SKM-1 treated with dmso at 0.1 percent for 144 hours (cell line): Measurements from ENCODE around the gene TBX5.

ENCODE experiments used
- DNase-seq: peaks from one replicate; lab custom pipeline; 2025; ENCODE audit not compliant: unreplicated experiment; lab: John Stamatoyannopoulos, UW

TBX5 gene

DNA sequence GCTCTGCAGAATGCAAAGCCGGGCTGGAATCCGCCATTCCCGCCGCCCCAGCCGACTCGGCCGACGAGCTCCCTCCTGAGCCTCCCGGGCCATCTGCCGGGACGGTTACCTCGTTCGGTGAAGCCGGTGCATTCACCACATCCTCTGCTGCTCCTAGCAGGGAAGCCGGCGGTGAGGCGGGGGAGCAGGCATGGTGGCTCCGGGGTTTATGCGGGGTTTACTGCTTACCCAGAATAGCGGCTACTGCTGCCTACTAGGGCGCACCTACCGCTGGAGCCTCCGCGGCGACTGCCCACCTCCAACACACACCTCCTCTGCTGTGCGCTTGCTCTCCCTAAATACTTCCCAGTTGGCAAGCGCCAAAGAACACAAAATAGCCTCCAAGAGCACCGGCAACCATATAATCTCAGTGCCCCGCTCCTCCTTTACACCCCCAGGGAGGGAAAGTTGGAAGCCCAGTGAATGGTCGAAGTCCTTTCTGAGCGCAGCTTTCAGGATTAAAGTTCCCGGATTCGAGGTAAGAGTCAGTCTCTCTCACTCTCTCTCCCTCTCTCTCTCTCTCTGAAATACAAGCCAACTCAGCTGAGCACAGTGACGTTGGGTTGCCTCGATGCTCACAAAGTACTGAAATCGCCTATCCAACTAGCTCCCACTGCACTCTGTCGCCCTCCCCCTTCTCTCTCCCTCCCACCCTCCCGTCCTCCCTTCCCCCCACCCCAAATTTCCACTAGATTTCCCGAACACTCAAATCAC lies at the start of gene TBX5:
TSS of gene TBX5 (minus strand) at position 626 of the 753 bp plus-strand sequence. CDS start 2,246 bp downstream, outside the sequence.
- DNase-seq, result peak; percentile 0

DNA sequence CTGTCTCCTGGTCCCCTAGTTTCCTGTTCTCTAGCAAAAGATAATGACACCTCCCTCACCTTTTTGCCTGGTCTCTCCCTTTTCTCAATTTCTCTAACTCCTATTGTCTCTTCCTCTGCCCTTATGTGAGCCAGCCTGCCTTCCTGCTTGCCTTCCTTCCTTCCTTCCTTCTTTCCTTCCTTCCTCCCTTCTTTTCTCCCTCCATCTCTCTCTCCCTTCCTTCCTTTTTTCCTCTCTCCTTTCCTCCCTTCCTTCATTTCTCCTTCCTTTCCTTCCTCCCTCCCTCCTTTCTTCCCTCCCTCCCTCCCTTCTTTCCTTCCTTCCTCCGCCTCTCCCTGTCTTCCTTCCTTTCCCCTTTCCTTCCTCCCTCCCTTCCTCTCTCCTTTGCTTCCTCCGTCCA lies 45.7 kb upstream of the TBX5 start:
- no peak for DNase-seq

DNA sequence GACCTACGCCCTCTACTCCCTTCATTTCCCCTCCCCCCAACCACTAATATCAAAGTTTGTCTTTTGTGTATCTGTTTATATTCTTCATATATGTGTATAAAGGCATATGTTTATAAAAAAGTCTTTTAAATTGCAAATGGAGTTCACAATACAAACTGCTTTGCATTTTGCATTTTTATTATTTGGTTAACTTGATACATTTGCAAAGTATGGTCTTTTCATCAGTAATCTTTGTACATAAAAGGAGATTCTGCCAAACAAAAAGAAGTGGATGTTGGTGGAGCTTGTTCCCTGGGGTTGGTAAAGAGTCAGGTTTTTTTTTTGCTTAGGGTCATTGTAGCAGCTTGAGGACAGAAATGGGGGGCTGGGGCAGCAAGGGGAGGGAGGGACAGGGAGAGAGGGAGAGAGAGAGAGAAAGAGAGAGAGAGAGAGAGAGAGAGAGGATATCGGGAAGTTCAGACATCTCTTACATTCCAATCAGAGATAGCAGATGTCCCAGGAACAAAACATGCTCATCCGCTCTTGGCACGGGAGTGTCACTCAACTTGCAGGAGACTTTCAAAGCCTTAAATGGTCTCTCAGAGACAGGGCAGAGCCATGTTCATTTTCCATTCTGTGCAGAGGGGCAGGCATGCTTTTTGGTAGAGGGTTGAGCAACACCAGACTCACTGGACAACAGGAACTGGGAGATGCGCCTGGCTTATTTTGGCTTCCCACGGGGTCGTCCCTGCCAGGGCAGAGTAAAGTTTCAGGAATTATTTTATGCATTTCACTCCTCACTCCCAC lies 44.8 kb upstream of the TBX5 start:
- DNase-seq, result no peak

DNA sequence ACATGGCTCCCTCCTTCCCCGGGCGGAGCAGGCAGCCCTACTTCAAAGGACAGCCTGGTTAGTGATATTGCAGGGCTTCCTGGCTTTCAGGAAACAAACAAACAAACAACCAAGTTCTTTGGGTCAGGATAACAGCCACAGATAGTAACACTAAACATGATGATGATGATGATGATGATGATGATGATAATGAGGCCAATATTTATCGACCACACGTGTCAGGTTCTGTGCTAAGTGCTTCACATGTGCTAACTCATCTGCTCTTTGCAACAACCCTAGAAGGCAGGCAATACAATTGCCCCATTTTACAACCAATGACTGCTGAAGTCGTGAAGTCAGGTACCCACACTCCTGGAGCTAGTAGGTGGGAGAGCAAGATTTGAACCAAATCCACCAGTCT lies 44.1 kb upstream of the TBX5 start:
- DNase-seq, result no peak

DNA sequence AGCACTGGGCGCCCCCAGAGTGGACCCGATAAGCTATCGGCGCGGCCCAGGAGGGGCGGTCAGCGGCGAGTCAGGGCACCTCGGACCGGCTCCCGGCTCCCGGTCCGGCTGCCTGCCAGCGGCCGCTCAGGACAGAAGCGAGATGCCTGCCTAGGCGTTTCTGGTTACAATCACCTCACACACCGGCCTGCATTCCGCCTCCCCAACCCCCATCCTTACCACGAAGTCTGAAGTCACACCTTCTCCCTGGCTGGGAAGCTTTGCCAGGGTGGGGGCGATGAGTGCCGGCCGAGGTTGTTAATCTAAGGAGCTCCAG lies 42.6 kb upstream of the TBX5 start:
- DNase-seq, result no peak

DNA sequence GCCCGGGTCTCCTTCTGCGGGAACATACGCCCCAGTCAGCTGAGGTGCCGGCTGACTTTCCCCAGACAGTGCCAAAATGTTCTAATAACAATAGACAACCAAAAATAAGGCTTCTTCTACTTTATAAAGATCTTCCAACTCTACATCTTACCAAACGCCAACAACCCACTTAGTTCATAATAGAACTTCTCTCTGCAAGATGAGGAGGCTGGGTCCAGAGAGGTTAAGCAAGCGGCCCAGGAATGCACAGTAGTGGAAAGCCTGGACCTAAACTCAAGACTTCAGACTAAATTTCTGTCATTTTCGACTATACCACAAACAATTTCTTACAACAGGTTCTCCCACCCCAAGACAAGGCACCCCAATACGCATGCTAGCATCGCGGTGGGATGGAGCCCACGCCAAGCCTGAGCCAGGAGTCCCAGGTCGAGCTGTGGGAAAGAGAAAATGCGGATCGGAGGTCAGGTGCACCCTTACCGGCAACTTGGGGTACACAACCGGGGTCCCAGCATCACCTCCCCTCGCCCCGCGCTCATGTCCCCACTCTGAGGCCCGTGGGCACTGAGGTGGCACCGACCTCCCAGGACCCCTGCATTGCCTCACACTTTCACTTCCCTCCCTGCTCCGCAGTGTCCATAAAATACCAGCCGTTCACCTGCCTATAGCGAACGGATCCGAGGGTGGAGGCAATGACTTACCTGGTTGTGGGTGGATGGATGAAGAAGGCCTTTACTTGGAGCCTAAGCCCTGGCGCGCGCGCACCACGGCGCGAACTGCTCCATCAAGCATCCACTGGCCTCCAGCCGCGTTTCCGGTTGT lies 42.1 kb upstream of the TBX5 start:
- DNase-seq, result no peak

DNA sequence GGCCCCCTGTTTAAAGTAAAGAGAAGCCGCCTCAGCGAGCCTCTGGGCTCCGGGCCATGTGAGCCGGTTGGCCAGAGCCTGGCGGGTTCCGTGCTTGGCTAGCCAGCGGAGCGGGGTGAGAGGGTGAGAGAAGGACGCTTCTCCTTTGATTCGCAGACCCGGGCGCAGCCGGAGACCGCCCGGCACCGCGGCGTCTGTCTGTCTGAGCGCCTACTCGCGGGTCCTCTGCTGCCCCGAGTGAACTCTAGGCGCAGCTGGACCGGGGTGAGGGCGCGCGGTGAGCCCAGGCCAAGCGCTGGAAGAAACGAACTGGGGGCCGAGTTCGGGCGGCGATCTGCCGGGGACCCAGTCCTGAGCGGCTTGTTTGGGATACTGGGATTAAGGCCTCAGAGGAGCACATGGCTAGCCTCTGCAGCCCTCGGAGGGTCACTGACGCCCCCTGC lies 41.4 kb upstream of the TBX5 start:
- no peak for DNase-seq

DNA sequence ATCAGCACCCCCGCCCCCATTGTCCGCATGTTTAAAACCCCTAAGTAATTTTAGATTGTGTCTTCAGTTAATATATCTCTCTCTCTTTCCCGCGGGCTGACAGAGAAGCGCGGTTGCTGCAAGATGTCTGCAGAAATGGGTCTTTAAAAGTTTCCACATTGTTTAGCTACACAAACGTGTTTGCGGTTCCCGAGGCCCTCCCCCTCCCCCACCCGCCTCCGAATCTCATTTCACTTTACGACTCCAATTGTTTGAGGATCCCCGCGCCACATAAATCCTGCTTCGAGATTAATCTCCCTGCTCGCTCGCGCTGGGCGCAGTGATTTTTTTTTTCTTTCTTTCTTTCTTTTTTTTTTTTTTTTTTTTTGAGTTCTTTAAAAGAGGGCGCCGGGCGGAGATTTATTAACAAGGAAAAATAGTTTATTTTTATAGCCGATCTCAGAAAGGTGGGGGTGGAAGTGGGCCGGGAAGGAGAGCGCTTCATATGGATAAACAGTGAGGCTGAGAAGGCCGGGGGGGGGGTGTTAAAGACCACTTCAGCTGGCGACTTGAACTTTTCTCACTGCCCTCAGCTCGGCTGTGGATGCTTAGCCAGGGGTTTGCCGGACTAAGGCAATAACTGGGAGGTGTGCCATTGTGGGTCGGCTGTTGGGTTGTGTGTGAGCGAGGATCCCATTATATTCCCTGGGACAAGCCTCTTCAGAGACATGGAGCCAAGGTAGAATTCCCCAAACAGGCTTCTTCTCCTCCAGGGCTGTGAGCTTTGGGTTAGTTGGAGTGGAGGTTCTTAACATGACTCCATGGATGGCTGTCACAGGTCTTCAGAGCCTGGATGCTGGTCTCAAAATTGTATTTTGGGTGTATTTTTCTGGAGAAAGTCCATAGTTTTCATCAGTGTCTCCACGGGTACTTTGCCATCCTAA lies 39.7 kb upstream of the TBX5 start:
- no peak for DNase-seq

DNA sequence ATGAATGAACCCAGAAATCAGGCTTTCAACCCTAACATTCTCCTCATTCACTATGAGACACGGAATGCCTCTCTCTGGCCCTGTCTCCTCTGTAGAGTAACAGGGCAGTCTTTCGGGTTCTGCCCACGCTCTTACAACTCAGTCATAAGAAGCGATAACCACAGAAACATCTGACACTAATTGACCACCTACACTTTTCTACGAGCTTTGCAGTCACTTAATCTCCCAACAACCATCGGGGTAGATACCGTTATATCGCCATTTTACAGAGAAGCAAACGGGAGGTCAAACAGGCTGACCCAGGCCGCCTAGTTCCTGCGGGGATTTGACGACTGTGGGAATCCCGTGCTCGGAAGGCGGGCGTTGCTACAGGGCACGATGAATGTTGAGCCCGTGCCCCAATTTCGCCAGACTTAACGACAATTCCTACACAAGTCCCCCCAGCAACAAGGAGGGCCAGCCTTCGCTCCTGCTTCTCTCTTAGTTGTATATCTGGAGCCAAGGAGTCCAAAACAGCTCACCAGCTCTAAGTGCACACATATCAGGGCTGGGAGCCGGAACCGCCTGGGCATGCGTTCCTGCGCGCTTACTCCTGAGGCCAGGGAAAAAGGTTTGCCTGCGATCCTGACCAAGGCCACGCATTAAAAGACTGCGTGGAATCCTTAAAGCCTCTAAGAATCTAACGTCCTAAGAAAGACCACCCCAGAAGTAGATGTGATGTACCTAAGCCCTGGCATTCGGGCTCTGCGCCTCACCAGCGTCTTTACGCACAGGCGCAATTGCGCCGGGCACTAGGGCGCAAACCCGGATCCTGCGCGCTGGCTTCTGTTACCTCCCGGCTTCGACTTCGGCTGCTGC lies 38.7 kb upstream of the TBX5 start:
- no peak for DNase-seq

DNA sequence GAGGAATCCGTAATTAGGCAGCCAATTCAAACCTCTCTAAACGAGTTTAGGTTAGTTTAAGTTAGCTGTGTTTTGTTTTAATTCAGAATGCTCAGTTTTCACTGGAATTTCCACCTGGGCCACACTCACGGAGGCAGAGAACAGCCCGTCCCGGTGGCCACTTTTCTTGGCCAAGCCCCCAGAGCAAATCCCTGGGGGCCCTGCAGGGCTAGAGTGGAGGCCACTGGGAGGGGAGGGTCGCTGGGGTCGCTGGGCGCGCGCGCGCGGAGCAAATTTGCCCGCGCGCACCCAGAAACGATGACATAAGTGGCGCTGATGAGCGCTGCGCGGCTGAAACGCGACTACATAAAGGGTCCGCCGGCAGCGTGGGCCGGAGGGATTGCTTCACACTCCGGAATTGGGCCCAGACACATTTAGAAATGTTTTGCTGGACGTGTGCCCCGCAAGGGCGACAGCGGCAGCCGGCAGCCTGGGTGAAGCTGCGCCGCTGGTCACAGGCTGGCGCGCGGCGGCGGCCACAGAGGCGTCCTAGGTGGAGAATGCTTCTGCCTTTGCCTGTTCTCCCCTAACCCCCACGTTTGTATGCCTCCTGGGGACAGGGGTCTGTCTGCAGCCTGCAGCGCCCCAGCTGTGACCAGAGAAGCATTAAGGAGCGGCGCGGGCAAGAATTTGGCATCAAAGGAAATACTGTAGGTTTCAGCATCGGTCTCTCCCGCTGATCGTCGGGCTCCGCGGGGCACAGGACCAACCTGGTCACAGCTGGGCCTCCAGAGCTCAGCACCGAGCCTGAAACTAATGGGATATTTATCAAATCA lies 37.9 kb upstream of the TBX5 start:
- DNase-seq, result no peak

DNA sequence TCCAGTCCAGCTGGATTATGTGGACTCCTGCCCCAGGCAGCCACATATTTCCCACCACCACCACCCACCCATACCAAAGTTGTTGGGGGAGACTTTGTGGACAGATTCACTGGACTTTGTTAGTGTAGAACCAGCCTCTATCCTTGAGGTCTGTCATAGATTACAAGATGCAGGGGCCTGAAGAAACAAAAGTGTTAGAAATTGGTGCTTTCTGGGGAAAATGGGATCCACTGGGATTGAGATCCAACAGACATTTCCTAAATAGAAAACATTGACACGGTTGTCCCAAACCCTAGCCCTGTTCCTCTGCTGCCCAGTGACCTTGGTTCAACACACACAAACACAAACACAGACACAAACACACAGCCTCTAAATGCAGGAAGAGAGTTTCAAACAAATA lies 36.6 kb upstream of the TBX5 start:
- DNase-seq, result no peak

DNA sequence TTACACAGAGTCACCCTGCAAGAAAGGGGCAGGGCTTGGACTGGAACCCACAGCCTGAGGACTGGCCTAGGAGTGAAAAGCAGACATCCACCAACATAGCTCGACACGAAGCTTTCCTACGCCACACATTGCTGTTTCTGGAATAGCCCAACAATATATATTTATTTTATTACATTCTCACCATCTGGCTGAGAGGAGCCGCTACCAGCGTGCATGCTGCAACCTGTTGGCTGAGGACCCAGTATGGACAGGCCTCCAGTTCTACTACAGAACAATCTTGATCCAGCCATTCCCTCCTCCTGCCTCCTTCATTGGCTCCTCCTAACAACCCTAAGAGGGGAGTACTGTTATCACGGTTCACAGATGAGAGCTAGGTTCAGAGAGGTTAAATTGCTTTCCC lies 35.6 kb upstream of the TBX5 start:
- no peak for DNase-seq

DNA sequence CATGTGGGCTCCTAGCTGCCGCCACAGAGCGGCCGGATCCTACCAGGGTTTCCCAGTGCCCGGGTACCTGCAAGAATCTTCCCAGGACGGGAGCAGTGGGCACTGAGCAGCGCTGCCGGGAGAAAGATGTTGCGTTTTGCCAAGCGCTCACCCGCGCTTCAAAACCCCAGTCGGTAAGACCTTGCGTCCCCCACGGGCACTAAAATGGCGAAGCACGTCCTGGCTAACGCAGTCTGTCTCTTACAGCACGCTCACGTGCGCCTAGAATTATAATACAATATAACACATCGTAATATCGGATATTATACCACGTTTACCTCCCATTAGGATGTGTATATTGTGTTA lies 35.1 kb upstream of the TBX5 start:
- DNase-seq, result no peak

DNA sequence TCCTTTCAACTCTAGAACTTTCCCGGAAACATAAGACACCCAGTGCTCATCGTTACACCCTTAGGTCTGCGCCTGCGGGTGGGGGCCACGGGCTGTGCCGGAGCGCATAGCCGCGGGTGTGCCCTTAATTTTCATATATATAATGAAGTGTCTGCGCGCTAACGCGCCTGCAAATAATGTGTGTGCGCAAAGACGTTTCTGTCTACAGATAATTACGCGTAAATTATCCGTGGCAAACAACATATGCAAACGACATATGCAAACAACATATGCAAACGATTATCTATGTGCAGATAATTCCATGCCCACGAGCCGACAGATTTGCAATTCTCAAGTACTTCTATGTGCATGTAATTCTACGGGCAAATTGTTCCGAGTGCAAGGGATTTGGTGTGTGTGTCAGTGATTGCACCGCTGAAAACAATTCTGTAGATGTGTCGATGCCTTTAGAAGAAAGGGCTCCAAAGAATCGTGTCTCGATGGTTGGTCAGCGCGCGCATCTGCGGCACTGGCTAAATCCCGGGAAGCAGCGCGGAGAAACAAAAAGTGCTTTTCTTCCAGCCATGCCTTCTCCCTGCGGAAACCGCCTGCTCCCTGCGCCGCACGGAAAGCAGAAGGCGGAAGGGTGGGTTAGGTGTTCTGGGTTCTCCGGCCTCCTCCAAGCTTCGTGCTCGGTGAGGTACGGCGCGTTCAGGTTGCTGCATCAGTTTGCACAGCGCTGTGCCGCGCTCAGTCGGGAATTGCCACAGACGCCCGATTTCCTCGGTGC lies 34.5 kb upstream of the TBX5 start:
- DNase-seq, result no peak

DNA sequence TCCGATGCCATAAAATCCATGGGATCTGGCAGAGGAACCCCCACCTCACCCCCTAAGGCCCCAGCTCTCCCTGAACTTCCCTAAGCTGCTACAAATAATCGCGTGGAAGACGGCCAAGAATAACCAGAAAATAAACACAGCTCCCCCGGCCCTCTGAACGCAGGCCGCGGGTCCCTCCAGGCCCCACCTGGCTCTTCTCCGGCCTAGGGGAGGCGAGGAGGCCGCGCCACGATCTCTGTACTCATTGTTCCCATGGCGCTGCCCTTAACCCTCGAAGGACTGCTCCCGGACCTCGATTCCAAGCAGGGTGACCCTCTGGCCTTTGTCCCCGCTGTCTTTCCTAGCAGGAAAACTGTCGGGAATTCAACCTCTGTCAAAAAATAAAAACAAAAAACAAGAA lies 33.9 kb upstream of the TBX5 start:
- DNase-seq, result no peak

DNA sequence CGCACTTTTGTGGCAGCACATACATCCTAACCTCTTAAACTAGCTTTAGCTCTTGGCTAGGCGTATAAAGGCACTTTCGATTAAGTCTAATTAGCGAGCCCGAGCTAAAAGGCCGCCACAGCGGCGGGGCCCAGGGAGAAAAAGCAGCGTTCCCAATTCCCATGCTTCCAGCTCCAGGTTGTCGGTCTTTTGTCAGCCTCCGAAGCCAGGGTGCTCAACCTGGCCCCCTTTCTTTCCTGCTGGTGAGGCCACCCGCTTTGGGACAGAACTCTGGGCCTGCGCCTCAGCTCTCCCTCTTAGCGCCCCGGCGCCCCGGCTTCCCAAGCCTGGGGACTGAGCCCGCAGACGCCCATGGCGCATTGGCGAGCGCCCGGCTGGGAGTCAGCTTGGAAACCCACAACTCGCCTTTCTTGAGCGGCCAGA lies 33.3 kb upstream of the TBX5 start:
- no peak for DNase-seq

DNA sequence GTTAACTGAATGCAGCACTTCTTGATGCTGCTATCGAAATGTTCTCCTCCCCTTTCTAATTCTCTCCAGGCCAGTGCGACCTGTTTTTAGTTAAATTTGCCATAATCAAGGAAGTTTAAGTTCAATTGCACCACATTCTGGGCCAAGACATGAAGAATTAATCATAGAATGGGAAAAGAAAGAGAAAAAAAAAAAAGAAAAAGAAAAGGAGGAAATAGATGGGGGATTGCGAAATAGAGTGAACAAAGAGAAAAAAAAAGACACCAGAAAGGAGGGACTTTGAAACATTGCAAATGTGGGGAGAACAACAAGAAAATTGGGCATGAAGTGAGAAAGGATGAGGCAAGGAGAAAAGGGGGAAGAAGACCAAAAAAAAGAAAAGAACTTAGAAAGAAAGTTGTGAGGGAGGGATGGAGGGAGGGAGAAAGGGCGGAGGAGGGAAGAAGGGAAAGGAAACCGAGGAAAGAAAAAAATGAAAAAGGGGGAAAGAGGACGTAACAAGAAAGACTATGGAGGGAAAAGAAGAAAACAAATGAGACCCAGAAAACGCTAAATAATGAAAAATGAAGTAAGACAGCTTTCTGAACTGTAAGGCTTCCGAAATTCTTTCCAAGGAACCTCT lies 32.8 kb upstream of the TBX5 start:
- no peak for DNase-seq

DNA sequence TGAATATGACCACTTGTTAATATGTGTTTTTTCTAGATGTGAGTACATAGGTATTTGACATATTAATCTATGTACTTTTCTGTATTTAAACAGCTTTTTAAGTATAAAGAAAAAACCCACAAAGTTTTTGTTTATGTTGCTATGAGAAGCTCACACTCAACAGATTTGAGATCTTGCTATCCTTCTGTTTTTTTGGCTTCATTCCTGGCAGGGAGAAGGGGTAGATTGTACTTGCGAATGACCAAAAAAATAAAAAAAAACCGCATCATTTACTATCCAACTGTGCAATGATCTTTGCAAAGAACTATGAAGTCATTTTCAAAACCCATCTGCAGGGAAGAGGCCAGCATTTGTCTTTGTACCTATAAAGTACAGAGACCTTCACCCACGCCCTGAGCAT lies 28.4 kb upstream of the TBX5 start:
- DNase-seq, result no peak
